G401 (cell line): Measurements from ENCODE around the gene IFITM10. TPM values are rescaled to one million over a fixed set of nuclear protein-coding genes. Genes with fewer than 3 reads are reported as not detected.

Experiments
- DNase-seq: peaks from one replicate; pipeline ENCODE4 v3.0.0-alpha.2; 2015; ENCODE audit warnings: low spot score
- in situ Hi-C: cut with HindIII; loops from 2 replicates; pipeline ENCODE4 v1.10.0; 2016; ENCODE audit warnings: low sequenced_read_pairs, mixed read lengths
- total RNA-seq: library from RNA; depleted of rRNA; stranded (reverse); fragments of >200 nt; shearing (Covaris generic); gene quantifications from 2 replicates; pipeline ENCODE4 v1.2.3, GENCODE V29; 2014

Gene IFITM10
- total RNA-seq, 1 experiment from 2014 or later: not detected

- peak; percentile 71 for DNase-seq
- in situ Hi-C loops: no loop called here
These were observed 5.5 kb upstream of the IFITM10 start for GRCh38 chr11:1755692-1756561.

GRCh38 chr11:1755344-1755691 lies 4.9 kb upstream of the IFITM10 start:
- no peak for DNase-seq
- in situ Hi-C loops: no loop called here

- in situ Hi-C loops: no loop called here
- no peak for DNase-seq
These were observed 4.2 kb upstream of the IFITM10 start for GRCh38 chr11:1754376-1755150.

- in situ Hi-C loops: no loop called here
- no peak for DNase-seq
These were observed 3.5 kb upstream of the IFITM10 start for GRCh38 chr11:1753929-1754305.

GRCh38 chr11:1753229-1753928 lies 3.0 kb upstream of the IFITM10 start:
- in situ Hi-C loops: no loop called here
- DNase-seq: no peak

- DNase-seq: no peak
- in situ Hi-C loops: no loop called here
These were observed 2.5 kb upstream of the IFITM10 start for GRCh38 chr11:1752907-1753228.

- no peak for DNase-seq
- in situ Hi-C loops: no loop called here
These were observed 1.9 kb upstream of the IFITM10 start for GRCh38 chr11:1751999-1752906.

GRCh38 chr11:1751531-1751921 lies 1.1 kb upstream of the IFITM10 start:
- in situ Hi-C loops: no loop called here
- DNase-seq: no peak

- in situ Hi-C loops: no loop called here
- DNase-seq: no peak
These were observed 590 bp upstream of the IFITM10 start for GRCh38 chr11:1750840-1751530.

- DNase-seq: no peak
These were observed 722 bp downstream of the IFITM10 start for GRCh38 chr11:1749395-1750351.

GRCh38 chr11:1748636-1749394 lies 1.6 kb downstream of the IFITM10 start:
- in situ Hi-C loops: no loop called here
- no peak for DNase-seq

More at GRCh38 chr11:1749395-1750351, 722 bp downstream of the IFITM10 start:
- in situ Hi-C loops: no loop called here

- in situ Hi-C loops: no loop called here
- peak; percentile 90 for DNase-seq
These were observed 2.4 kb downstream of the IFITM10 start for GRCh38 chr11:1747753-1748635.

GRCh38 chr11:1746956-1747752 lies 3.2 kb downstream of the IFITM10 start:
- in situ Hi-C loops: no loop called here
- no peak for DNase-seq

GRCh38 chr11:1746511-1746931 lies 3.9 kb downstream of the IFITM10 start:
- no peak for DNase-seq
- in situ Hi-C loops: no loop called here

- DNase-seq: no peak
- in situ Hi-C loops: no loop called here
These were observed 4.6 kb downstream of the IFITM10 start for GRCh38 chr11:1745701-1746320.
